Epithelial cell of esophagus (primary cell): Measurements from ENCODE around the gene FAM83B.
"Not testable (repeated sequence)": the region's sequence is repeated elsewhere in the genome, so short reads cannot be mapped to it uniquely, and the experiment has no call there.

Experiments used
- DNase-seq: peaks from one replicate; pipeline ENCODE4 v3.0.0; 2010; ENCODE audit warnings: low read depth
- H3K4me3 ChIP-seq: 2 replicates; pipeline ENCODE4 v1.5.1; 2011; ENCODE audit warnings: mild to moderate bottlenecking, low read length, control low read depth
- CTCF ChIP-seq: IDR thresholded peaks from 2 replicates; pipeline ENCODE4 v1.5.1; 2011; ENCODE audit warnings: low read depth, mild to moderate bottlenecking, low read length, control low read depth, inconsistent platforms; ENCODE audit not compliant: insufficient read depth; ENCODE audit errors: missing control alignments

FAM83B gene

GRCh38 chr6:54932622-54933021 lies 86.1 kb downstream of the FAM83B start:
- no peak for TF ChIP-seq CTCF
- no peak overlapping the region for H3K4me3 ChIP-seq
- no peak for DNase-seq

- DNase-seq: peak; percentile 98
These were observed 89.2 kb downstream of the FAM83B start for GRCh38 chr6:54935739-54936138.

GRCh38 chr6:54937371-54937770 lies 90.8 kb downstream of the FAM83B start:
- H3K4me3 ChIP-seq: no peak overlapping the region
- no peak for DNase-seq
- TF ChIP-seq CTCF: no peak

More at GRCh38 chr6:54935739-54936138, 89.2 kb downstream of the FAM83B start:
- TF ChIP-seq CTCF: no peak
- H3K4me3 ChIP-seq: no peak overlapping the region

- no peak for DNase-seq
- H3K4me3 ChIP-seq: no peak overlapping the region
- TF ChIP-seq CTCF: no peak
These were observed 111.1 kb downstream of the FAM83B start for GRCh38 chr6:54957698-54958097.

GRCh38 chr6:54958446-54958845 lies 111.9 kb downstream of the FAM83B start:
- no peak overlapping the region for H3K4me3 ChIP-seq
- no peak for TF ChIP-seq CTCF
- DNase-seq: no peak

GRCh38 chr6:54959820-54960219 lies 113.2 kb downstream of the FAM83B start:
- no peak for TF ChIP-seq CTCF
- no peak overlapping the region for H3K4me3 ChIP-seq
- DNase-seq: no peak

- not testable (repeated sequence) for H3K4me3 ChIP-seq, DNase-seq
These were observed 114.8 kb downstream of the FAM83B start for GRCh38 chr6:54961372-54961771.

- no peak for TF ChIP-seq CTCF
- H3K4me3 ChIP-seq: no peak overlapping the region
- peak; percentile 93 for DNase-seq
These were observed 123.8 kb downstream of the FAM83B start for GRCh38 chr6:54970337-54970736.
